Panc1 (cell line): Measurements from ENCODE around the gene FA2H. TPM values are rescaled to one million over a fixed set of nuclear protein-coding genes. Genes with fewer than 3 reads are reported as not detected.
A peak's percentile ranks its signal among the peaks of the same experiment; 100 is the strongest.
"Not testable (repeated sequence)": the region's sequence is repeated elsewhere in the genome, so short reads cannot be mapped to it uniquely, and the experiment has no call there.

Experiments
- ATAC-seq: fragments of 200-7000 bp; cut with Tn5 transposase; 2 replicates; pipeline ENCODE4 v1.9.1; 2020; ENCODE audit warnings: mild to moderate bottlenecking, moderate library complexity
- BruUV-seq: library from RNA; stranded (reverse); fragments of 400-500 nt; replicated peaks from 2 replicates; lab custom pipeline; 2021; lab: Mats Ljungman, UMichigan
- CTCF ChIA-PET: fragments of 300-600 bp; sonication (Branson Sonifier 250); formaldehyde crosslinking; loops from one replicate; lab custom pipeline; 2022; ENCODE audit warnings: antibody characterized with exemption; lab: Charles Lee
- POLR2A ChIA-PET: fragments of 300-600 bp; sonication (Branson Sonifier 250); formaldehyde crosslinking; loops from one replicate; lab custom pipeline; 2022; ENCODE audit warnings: antibody characterized with exemption; lab: Charles Lee
- DNase-seq: peaks from one replicate; pipeline ENCODE4 v3.0.0-alpha.2; 2010; ENCODE audit warnings: low read depth, low spot score
- H3K27ac ChIP-seq: 2 replicates; pipeline ENCODE4 v1.5.1; 2011; ENCODE audit warnings: mild to moderate bottlenecking, low read length, inconsistent platforms
- H3K27me3 ChIP-seq: fragments of 200-500 bp; sonication (Bioruptor generic); 2 replicates; pipeline ENCODE4 v1.6.0; 2014; ENCODE audit warnings: low read length, inconsistent platforms; ENCODE audit not compliant: control insufficient read depth, insufficient read depth
- H3K36me3 ChIP-seq: fragments of 200-500 bp; sonication (Bioruptor generic); 2 replicates; pipeline ENCODE4 v1.5.1; 2014; ENCODE audit warnings: inconsistent platforms, mild to moderate bottlenecking, low read length, moderate library complexity; ENCODE audit not compliant: control insufficient read depth, insufficient read depth
- H3K4me1 ChIP-seq: 2 replicates; pipeline ENCODE4 v1.5.1; 2011; ENCODE audit warnings: inconsistent platforms, mild to moderate bottlenecking, low read length, moderate library complexity; ENCODE audit not compliant: control insufficient read depth, insufficient read depth
- H3K4me3 ChIP-seq, 2 experiments: 2 replicates each; pipeline ENCODE4 v1.5.1; 2011 to 2012; ENCODE audit warnings: low read depth in 2 of 2, low read length in 2 of 2, mild to moderate bottlenecking in 2 of 2, inconsistent platforms in 1 of 2, moderate library complexity in 1 of 2
- H3K9me3 ChIP-seq: fragments of 200-500 bp; sonication (Bioruptor generic); 2 replicates; pipeline ENCODE4 v1.5.1; 2014; ENCODE audit warnings: low read depth, mild to moderate bottlenecking, inconsistent platforms, low read length, moderate library complexity; ENCODE audit not compliant: control insufficient read depth, insufficient read depth
- POLR2AphosphoS5 ChIP-seq: IDR thresholded peaks from 2 replicates; pipeline ENCODE4 v1.6.1; 2012; ENCODE audit warnings: mild to moderate bottlenecking, low read depth, low read length, moderate library complexity
- SIN3A ChIP-seq: IDR thresholded peaks from 2 replicates; pipeline ENCODE4 v1.6.1; 2012; ENCODE audit warnings: low read depth, mild to moderate bottlenecking, low read length, moderate library complexity, borderline replicate concordance; ENCODE audit not compliant: insufficient read depth
- TCF7L2 ChIP-seq: IDR thresholded peaks from 2 replicates; pipeline ENCODE4 v1.6.1; 2011; ENCODE audit warnings: mild to moderate bottlenecking, low read depth, low read length, inconsistent platforms
- in situ Hi-C: cut with HindIII; loops from 2 replicates; pipeline ENCODE4 v1.10.0; 2016; ENCODE audit warnings: low sequenced_read_pairs, low pct_unique_long_range_greater_than_20kb
- intact Hi-C: fragments of 100-400 bp; cut with micrococcal nuclease; formaldehyde crosslinking; loops from one replicate; pipeline ENCODE4 v1.10.0; 2022; ENCODE audit not compliant: unreplicated experiment
- total RNA-seq: library from RNA; stranded (reverse); gene quantifications from one replicate; pipeline ENCODE4 v1.2.1, GENCODE V29; 2021; ENCODE audit not compliant: unreplicated experiment
- TF ChIP-seq, protein P1 (sequence below): fragments of 450-650 bp; IDR thresholded peaks from 2 replicates; pipeline ENCODE4 v1.5.1; 2017; ENCODE audit warnings: mild to moderate bottlenecking
- TF ChIP-seq, protein P2 (sequence below), 2 experiments: IDR thresholded peaks; 2 replicates each; pipeline ENCODE4 v1.6.1; 2011 to 2012; ENCODE audit warnings: low read depth in 2 of 2, control low read depth in 1 of 2, low read length in 1 of 2, mild to moderate bottlenecking in 1 of 2, moderate library complexity in 1 of 2; ENCODE audit not compliant: insufficient read depth in 1 of 2

FA2H gene
- total RNA-seq, 1 experiment from 2014 or later: 0.15 TPM

DNA sequence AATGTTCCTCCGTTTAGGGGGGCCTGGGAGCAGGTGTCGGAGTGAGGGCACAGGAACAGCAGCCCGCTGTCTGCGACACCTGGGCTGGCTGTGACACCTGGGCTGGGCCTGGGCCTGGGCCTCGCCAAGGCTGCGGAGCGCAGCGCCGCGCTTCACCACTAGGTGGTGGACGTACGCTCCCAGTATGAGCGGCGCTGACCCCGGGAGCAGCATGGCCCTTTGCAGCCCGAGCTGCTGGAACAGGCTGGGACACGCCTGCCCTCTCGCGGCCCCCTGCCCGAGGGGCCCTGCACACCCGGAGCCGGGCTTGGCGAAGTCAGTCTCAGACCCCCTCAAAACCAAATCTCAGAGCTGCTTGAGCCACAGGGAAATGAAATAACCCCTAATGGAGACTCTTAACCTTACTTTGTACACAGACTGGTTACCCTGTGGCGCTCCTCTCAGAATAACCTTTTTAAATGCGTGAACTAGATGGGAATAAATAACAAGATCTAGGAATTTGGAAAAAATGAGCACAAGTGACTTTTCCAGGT is 38.6 kb upstream of the FA2H start:
- intact Hi-C loops (loop anchor here (1.0 to 10.0 kb wide), 3 partner anchors 50 to 302 kb away; partner anchors contain the start of gene LDHD), in situ Hi-C loops (no loop called here)
- no TSS peak for BruUV-seq
- ChIA-PET CTCF (interaction anchor here (0.8 to 1.1 kb wide), 2 partner anchors 39 to 91 kb away, joined by 3 read pairs; no protein-coding TSS in a partner anchor), POLR2A (no interaction called here)
- H3K27me3 ChIP-seq: no peaks in the 10 kb centered on the region
- no peak overlapping the region for H3K27ac ChIP-seq
- DNase-seq (peak; percentile 30), ATAC-seq (peak; percentile 100)
- H3K9me3 ChIP-seq: no peaks in the 10 kb centered on the region
- H3K36me3 ChIP-seq: no peaks in the 10 kb centered on the region
- no peak overlapping the region for H3K4me3 ChIP-seq
- no peaks in the 10 kb centered on the region for H3K4me1 ChIP-seq
- TF ChIP-seq, protein P1, sequence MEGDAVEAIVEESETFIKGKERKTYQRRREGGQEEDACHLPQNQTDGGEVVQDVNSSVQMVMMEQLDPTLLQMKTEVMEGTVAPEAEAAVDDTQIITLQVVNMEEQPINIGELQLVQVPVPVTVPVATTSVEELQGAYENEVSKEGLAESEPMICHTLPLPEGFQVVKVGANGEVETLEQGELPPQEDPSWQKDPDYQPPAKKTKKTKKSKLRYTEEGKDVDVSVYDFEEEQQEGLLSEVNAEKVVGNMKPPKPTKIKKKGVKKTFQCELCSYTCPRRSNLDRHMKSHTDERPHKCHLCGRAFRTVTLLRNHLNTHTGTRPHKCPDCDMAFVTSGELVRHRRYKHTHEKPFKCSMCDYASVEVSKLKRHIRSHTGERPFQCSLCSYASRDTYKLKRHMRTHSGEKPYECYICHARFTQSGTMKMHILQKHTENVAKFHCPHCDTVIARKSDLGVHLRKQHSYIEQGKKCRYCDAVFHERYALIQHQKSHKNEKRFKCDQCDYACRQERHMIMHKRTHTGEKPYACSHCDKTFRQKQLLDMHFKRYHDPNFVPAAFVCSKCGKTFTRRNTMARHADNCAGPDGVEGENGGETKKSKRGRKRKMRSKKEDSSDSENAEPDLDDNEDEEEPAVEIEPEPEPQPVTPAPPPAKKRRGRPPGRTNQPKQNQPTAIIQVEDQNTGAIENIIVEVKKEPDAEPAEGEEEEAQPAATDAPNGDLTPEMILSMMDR: peak; percentile 96
- no peak for TF ChIP-seq SIN3A
- TF ChIP-seq, protein P2, sequence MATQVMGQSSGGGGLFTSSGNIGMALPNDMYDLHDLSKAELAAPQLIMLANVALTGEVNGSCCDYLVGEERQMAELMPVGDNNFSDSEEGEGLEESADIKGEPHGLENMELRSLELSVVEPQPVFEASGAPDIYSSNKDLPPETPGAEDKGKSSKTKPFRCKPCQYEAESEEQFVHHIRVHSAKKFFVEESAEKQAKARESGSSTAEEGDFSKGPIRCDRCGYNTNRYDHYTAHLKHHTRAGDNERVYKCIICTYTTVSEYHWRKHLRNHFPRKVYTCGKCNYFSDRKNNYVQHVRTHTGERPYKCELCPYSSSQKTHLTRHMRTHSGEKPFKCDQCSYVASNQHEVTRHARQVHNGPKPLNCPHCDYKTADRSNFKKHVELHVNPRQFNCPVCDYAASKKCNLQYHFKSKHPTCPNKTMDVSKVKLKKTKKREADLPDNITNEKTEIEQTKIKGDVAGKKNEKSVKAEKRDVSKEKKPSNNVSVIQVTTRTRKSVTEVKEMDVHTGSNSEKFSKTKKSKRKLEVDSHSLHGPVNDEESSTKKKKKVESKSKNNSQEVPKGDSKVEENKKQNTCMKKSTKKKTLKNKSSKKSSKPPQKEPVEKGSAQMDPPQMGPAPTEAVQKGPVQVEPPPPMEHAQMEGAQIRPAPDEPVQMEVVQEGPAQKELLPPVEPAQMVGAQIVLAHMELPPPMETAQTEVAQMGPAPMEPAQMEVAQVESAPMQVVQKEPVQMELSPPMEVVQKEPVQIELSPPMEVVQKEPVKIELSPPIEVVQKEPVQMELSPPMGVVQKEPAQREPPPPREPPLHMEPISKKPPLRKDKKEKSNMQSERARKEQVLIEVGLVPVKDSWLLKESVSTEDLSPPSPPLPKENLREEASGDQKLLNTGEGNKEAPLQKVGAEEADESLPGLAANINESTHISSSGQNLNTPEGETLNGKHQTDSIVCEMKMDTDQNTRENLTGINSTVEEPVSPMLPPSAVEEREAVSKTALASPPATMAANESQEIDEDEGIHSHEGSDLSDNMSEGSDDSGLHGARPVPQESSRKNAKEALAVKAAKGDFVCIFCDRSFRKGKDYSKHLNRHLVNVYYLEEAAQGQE (IDR thresholded peaks at IDR 0.05; ENCODE audit: insufficient read depth in 1 of 2, low read depth in 2 of 2, low read length in 1 of 2): 0 out of 4 replicates have a peak, but pooled peaks of 1 of the 2 experiments have one; percentile 52
- no peak for TF ChIP-seq TCF7L2
- TF ChIP-seq POLR2AphosphoS5: no peak

DNA sequence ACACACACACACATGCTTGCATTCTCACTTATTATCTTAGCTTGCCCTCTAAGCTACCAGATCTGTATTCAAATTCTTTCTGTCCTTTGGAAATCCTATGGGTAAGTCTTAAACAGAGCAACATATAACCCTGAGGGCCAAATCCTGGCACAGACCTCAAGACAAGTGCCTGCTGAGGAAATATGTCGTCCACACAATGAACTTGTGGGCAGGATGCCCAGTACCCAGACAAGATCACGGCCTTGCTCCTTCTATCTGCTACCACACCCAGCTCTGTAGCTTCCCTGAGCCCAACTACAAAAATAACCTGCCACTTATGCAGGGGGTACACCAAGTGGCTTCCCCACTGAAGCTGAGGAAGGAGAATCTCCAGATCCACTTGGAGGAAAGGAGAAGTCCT is 37.3 kb upstream of the FA2H start:
- DNase-seq: no peak
- intact Hi-C loops: loop anchor here (2.0 to 10.0 kb wide), 2 partner anchors 51 to 303 kb away; partner anchors contain the start of gene LDHD
- CTCF ChIA-PET: no interaction called here
- Histone ChIP-seq H3K27ac (no peak overlapping the region), H3K4me3 (no peak overlapping the region), H3K9me3 (no peaks in the 10 kb centered on the region), H3K36me3 (no peaks in the 10 kb centered on the region), H3K27me3 (no peaks in the 10 kb centered on the region), H3K4me1 (no peaks in the 10 kb centered on the region)
- POLR2A ChIA-PET: no interaction called here
- in situ Hi-C loops: no loop called here
- no peak for ATAC-seq
- BruUV-seq: no TSS peak
- TF ChIP-seq, protein P2 (IDR thresholded peaks at IDR 0.05; ENCODE audit: insufficient read depth in 1 of 2, low read depth in 2 of 2, low read length in 1 of 2): no peak
- TF ChIP-seq POLR2AphosphoS5 (no peak), TCF7L2 (no peak), SIN3A (no peak)
- TF ChIP-seq, protein P1: no peak

DNA sequence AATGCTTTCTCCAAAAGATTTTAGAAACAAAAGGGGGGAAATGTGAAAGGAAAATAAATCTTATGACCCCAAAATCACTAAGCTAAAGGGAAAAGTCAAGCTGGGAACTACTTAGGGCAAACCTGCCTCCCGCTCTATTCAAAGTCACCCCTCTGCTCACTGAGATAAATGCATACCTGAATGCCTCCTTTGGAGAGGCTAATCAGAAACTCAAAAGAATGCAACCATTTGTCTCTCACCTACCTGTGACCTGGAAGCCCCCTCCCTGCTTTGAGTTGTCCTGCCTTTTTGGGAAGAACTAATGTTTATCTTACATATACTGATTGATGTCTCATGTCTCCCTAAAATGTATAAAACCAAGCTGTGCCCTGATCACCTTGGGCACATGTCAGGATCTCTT is 36.6 kb upstream of the FA2H start:
- BruUV-seq, in situ Hi-C loops, H3K27ac ChIP-seq, H3K27me3 ChIP-seq, H3K4me3 ChIP-seq, H3K4me1 ChIP-seq, H3K9me3 ChIP-seq, POLR2A ChIA-PET, H3K36me3 ChIP-seq, ATAC-seq, CTCF ChIA-PET, DNase-seq: not testable (repeated sequence)
- intact Hi-C loops: loop anchor here (10.0 kb wide), 1 partner anchor 304 kb away; the partner anchor contains the start of gene LDHD
